NCI-H2107 treated with DMSO at 0.1 percent for 48 hours (cell line): Measurements from ENCODE around the gene RP9.
"Not testable (repeated sequence)": the region's sequence is repeated elsewhere in the genome, so short reads cannot be mapped to it uniquely, and the experiment has no call there.

ENCODE experiments used
- DNase-seq: peaks from one replicate; lab custom pipeline; 2025; ENCODE audit not compliant: unreplicated experiment; lab: John Stamatoyannopoulos, UW

RP9 gene

GRCh38 chr7:33107136-33108066 lies 1.8 kb downstream of the RP9 start:
- peak; percentile 64 for DNase-seq

- DNase-seq: no peak
Observed at GRCh38 chr7:33101906-33102305, 7.3 kb downstream of the RP9 start.

- no peak for DNase-seq
Observed at GRCh38 chr7:33100770-33101169, 8.4 kb downstream of the RP9 start.

GRCh38 chr7:33099154-33099940 lies 9.9 kb downstream of the RP9 start:
- DNase-seq: no peak

- not testable (repeated sequence) for DNase-seq
Observed at GRCh38 chr7:33094745-33095275, 14.4 kb downstream of the RP9 start.

GRCh38 chr7:33093266-33093665 lies 15.9 kb downstream of the RP9 start:
- DNase-seq: no peak

GRCh38 chr7:33091641-33092191 lies 17.5 kb downstream of the RP9 start:
- DNase-seq: no peak

- no peak for DNase-seq
Observed at GRCh38 chr7:33091111-33091531, 18.1 kb downstream of the RP9 start.

GRCh38 chr7:33089142-33089541 lies 20.1 kb downstream of the RP9 start:
- no peak for DNase-seq

- DNase-seq: no peak
Observed at GRCh38 chr7:33087858-33088257, 21.3 kb downstream of the RP9 start.

GRCh38 chr7:33087356-33087755 lies 21.8 kb downstream of the RP9 start:
- no peak for DNase-seq

GRCh38 chr7:33079763-33080690 lies 29.2 kb downstream of the RP9 start:
- DNase-seq: no peak

- no peak for DNase-seq
Observed at GRCh38 chr7:33079096-33079495, 30.1 kb downstream of the RP9 start.

- DNase-seq: no peak
Observed at GRCh38 chr7:33076737-33077136, 32.5 kb downstream of the RP9 start.

GRCh38 chr7:33075818-33076518 lies 33.2 kb downstream of the RP9 start:
- DNase-seq: no peak

GRCh38 chr7:33073243-33073642 lies 36.0 kb downstream of the RP9 start:
- no peak for DNase-seq

GRCh38 chr7:33072471-33072870 lies 36.7 kb downstream of the RP9 start:
- no peak for DNase-seq

- DNase-seq: no peak
Observed at GRCh38 chr7:33070831-33071230, 38.4 kb downstream of the RP9 start.

- no peak for DNase-seq
Observed at GRCh38 chr7:33070277-33070676, 38.9 kb downstream of the RP9 start.

GRCh38 chr7:33067921-33068320 lies 41.3 kb downstream of the RP9 start:
- no peak for DNase-seq
